H1 (cell line): ENCODE measurements around the gene CPSF7. TPM values are rescaled to one million over a fixed set of nuclear protein-coding genes. Genes with fewer than 3 reads are reported as not detected.

Source experiments
- CTCF ChIA-PET: fragments of 300-600 bp; sonication (Branson Sonifier 250); formaldehyde crosslinking; loops from one replicate; lab custom pipeline; 2021; ENCODE audit not compliant: partially characterized antibody; lab: Charles Lee
- POLR2A ChIA-PET: fragments of 300-600 bp; sonication (Branson Sonifier 250); formaldehyde crosslinking; loops from one replicate; lab custom pipeline; 2021; ENCODE audit warnings: inconsistent platforms; ENCODE audit not compliant: partially characterized antibody; lab: Charles Lee
- DNase-seq, 2 experiments: peaks; one replicate each; pipeline versions ENCODE4 v3.0.0 to v3.0.0-alpha.2; 2010 to 2022; ENCODE audit warnings: low spot score in 2 of 2, low read depth in 1 of 2, mixed read lengths in 1 of 2
- FAIRE-seq: peaks from 2 replicates; lab custom pipeline; 2011; peaks lifted over from hg19 to GRCh38; lab: Jason Lieb, UNC
- H2AFZ ChIP-seq: 2 replicates; pipeline ENCODE4 v1.8.1; 2012; ENCODE audit warnings: low read length, inconsistent platforms
- H2AK5ac ChIP-seq: 2 replicates; pipeline ENCODE4 v1.6.1; 2013; ENCODE audit warnings: low read depth, low read length
- H2BK120ac ChIP-seq: replicated peaks from 2 replicates; pipeline ENCODE3; 2013; ENCODE audit warnings: low read depth, low read length, inconsistent platforms
- H2BK12ac ChIP-seq: 2 replicates; pipeline ENCODE4 v1.6.1; 2013; ENCODE audit warnings: low read depth, low read length
- H2BK15ac ChIP-seq: 2 replicates; pipeline ENCODE4 v1.6.1; 2013; ENCODE audit warnings: low read length
- H2BK20ac ChIP-seq: 2 replicates; pipeline ENCODE4 v1.6.1; 2013; ENCODE audit warnings: low read length
- H2BK5ac ChIP-seq: 2 replicates; pipeline ENCODE4 v1.6.1; 2013; ENCODE audit warnings: low read depth, low read length
- H3K14ac ChIP-seq: 2 replicates; pipeline ENCODE4 v1.6.1; 2013; ENCODE audit warnings: inconsistent platforms; ENCODE audit not compliant: insufficient read length
- H3K18ac ChIP-seq: 2 replicates; pipeline ENCODE4 v1.6.1; 2013; ENCODE audit warnings: low read length; ENCODE audit errors: extremely low read depth
- H3K23ac ChIP-seq: 2 replicates; pipeline ENCODE4 v1.6.1; 2013; ENCODE audit warnings: inconsistent platforms; ENCODE audit not compliant: insufficient read length
- H3K23me2 ChIP-seq: 2 replicates; pipeline ENCODE4 v1.6.1; 2013; ENCODE audit warnings: low read depth, low read length
- H3K27ac ChIP-seq: 2 replicates; pipeline ENCODE4 v1.6.1; 2011; ENCODE audit warnings: low read depth, low read length, inconsistent platforms
- H3K27me3 ChIP-seq, 4 experiments: replicated peaks in 1 of 4; 1 replicate in 1 of 4; 2 replicates in 3 of 4; pipeline versions ENCODE4 v1.6.1 to v1.8.1; 2011 to 2013; ENCODE audit warnings: low read length in 3 of 4, mild to moderate bottlenecking in 3 of 4, inconsistent platforms in 2 of 4, mixed read lengths in 2 of 4, moderate library complexity in 1 of 4; ENCODE audit not compliant: control insufficient read depth in 3 of 4, insufficient read depth in 3 of 4; ENCODE audit errors: extremely low read depth in 1 of 4
- H3K36me3 ChIP-seq, 4 experiments: 2 replicates each; pipeline versions ENCODE4 v1.6.1 to v1.8.1; 2011 to 2013; ENCODE audit warnings: mild to moderate bottlenecking in 4 of 4, low read length in 3 of 4, moderate library complexity in 2 of 4, control low read depth in 1 of 4, inconsistent platforms in 1 of 4; ENCODE audit not compliant: insufficient read depth in 4 of 4, control insufficient read depth in 2 of 4
- H3K4ac ChIP-seq: replicated peaks from 2 replicates; pipeline ENCODE3; 2013; ENCODE audit warnings: low read length, low read depth, mixed read lengths, inconsistent platforms; ENCODE audit not compliant: insufficient read length
- H3K4me1 ChIP-seq, 4 experiments: replicated peaks in 1 of 4; 1 replicate in 1 of 4; 2 replicates in 3 of 4; pipeline versions ENCODE4 v1.6.1 to v1.8.1; 2011 to 2013; ENCODE audit warnings: low read length in 3 of 4, inconsistent platforms in 2 of 4, mixed read lengths in 1 of 4; ENCODE audit not compliant: insufficient read depth in 4 of 4, control insufficient read depth in 3 of 4
- H3K4me2 ChIP-seq, 2 experiments: 2 replicates each; pipeline versions ENCODE4 v1.6.1 to v1.8.1; 2011 to 2013; ENCODE audit warnings: low read depth in 2 of 2, low read length in 2 of 2, control low read depth in 1 of 2, inconsistent platforms in 1 of 2, mild to moderate bottlenecking in 1 of 2; ENCODE audit not compliant: insufficient read depth in 1 of 2
- H3K4me3 ChIP-seq, 4 experiments: fragments of 200-600, 300-600 bp in 1 of 4; sonication (generic), shearing (Covaris generic), sonication (Bioruptor Twin) in 1 of 4; 2 replicates each; pipeline versions ENCODE4 v1.5.1 to v1.8.1; 2011 to 2016; ENCODE audit warnings: low read length in 4 of 4, low read depth in 3 of 4, control low read depth in 2 of 4, inconsistent platforms in 2 of 4, mild to moderate bottlenecking in 2 of 4, mixed read lengths in 1 of 4, moderate library complexity in 1 of 4; ENCODE audit not compliant: insufficient read depth in 2 of 4; ENCODE audit errors: extremely low read depth in 1 of 4
- H3K56ac ChIP-seq: replicated peaks from 2 replicates; pipeline ENCODE3; 2013; ENCODE audit warnings: low read depth, mild to moderate bottlenecking, mixed read lengths, low read length, inconsistent platforms; ENCODE audit not compliant: insufficient read length
- H3K79me1 ChIP-seq: 2 replicates; pipeline ENCODE4 v1.6.1; 2013; ENCODE audit warnings: low read depth, low read length, control low read depth
- H3K79me2 ChIP-seq, 2 experiments: 2 replicates each; pipeline versions ENCODE4 v1.6.1 to v1.8.1; 2012 to 2013; ENCODE audit warnings: low read length in 2 of 2, mild to moderate bottlenecking in 2 of 2, inconsistent platforms in 1 of 2; ENCODE audit not compliant: insufficient read depth in 2 of 2, control insufficient read depth in 1 of 2
- H3K9ac ChIP-seq, 4 experiments: replicated peaks in 1 of 4; 1 replicate in 1 of 4; 2 replicates in 3 of 4; pipeline versions ENCODE4 v1.6.1 to v1.8.1; 2011 to 2013; ENCODE audit warnings: low read depth in 3 of 4, low read length in 3 of 4, control low read depth in 2 of 4, mild to moderate bottlenecking in 2 of 4, moderate library complexity in 2 of 4, inconsistent platforms in 1 of 4; ENCODE audit errors: extremely low read depth in 1 of 4
- H3K9me3 ChIP-seq, 2 experiments: 2 replicates each; pipeline versions ENCODE4 v1.6.1 to v1.8.1; 2012 to 2013; ENCODE audit warnings: mild to moderate bottlenecking in 2 of 2, moderate library complexity in 2 of 2, control low read depth in 1 of 2, inconsistent platforms in 1 of 2, low read depth in 1 of 2, low read length in 1 of 2, mixed read lengths in 1 of 2; ENCODE audit not compliant: insufficient read depth in 2 of 2
- H4K20me1 ChIP-seq, 2 experiments: replicated peaks in 1 of 2; 2 replicates each; pipeline versions ENCODE3 to v1.8.1; 2011 to 2013; ENCODE audit warnings: inconsistent platforms in 2 of 2, low read length in 2 of 2, mild to moderate bottlenecking in 1 of 2; ENCODE audit not compliant: insufficient read depth in 2 of 2, control insufficient read depth in 1 of 2
- H4K5ac ChIP-seq: 2 replicates; pipeline ENCODE4 v1.6.1; 2013; ENCODE audit warnings: low read length, low read depth, mixed read lengths, inconsistent platforms; ENCODE audit not compliant: insufficient read length
- H4K8ac ChIP-seq: 2 replicates; pipeline ENCODE4 v1.8.0; 2013; ENCODE audit warnings: mild to moderate bottlenecking, moderate library complexity, low read length, inconsistent platforms; ENCODE audit not compliant: insufficient read depth; ENCODE audit errors: extremely low read depth
- H4K91ac ChIP-seq: replicated peaks from 2 replicates; pipeline ENCODE3; 2013; ENCODE audit warnings: low read length, mixed read lengths, inconsistent platforms; ENCODE audit not compliant: insufficient read length
- CHD1 ChIP-seq: IDR thresholded peaks from 2 replicates; pipeline ENCODE4 v1.6.1; 2012; ENCODE audit warnings: low read depth, low read length, improper control_type of control experiment
- EP300 ChIP-seq, 2 experiments: IDR thresholded peaks; 1 replicate in 1 of 2; 2 replicates in 1 of 2; pipeline ENCODE4 v1.6.1; 2011 to 2012; ENCODE audit warnings: low read depth in 2 of 2, low read length in 2 of 2, mild to moderate bottlenecking in 2 of 2, borderline replicate concordance in 1 of 2, inconsistent platforms in 1 of 2, moderate library complexity in 1 of 2
- POLR2A ChIP-seq, 2 experiments: IDR thresholded peaks; 1 replicate in 1 of 2; 2 replicates in 1 of 2; pipeline ENCODE4 v1.6.1; 2011; ENCODE audit warnings: low read depth in 2 of 2, low read length in 2 of 2, mild to moderate bottlenecking in 2 of 2; ENCODE audit errors: control extremely low read depth in 1 of 2
- RAD21 ChIP-seq, 2 experiments: IDR thresholded peaks in 1 of 2; conservative IDR thresholded peaks in 1 of 2; 2 replicates each; pipeline ENCODE4 v1.6.1; 2011; ENCODE audit warnings: low read depth in 2 of 2, low read length in 2 of 2, improper control_type of control experiment in 1 of 2, inconsistent platforms in 1 of 2, mild to moderate bottlenecking in 1 of 2, moderate library complexity in 1 of 2
- SAP30 ChIP-seq: fragments of 300-600 bp; sonication (generic); IDR thresholded peaks from 2 replicates; pipeline ENCODE4 v1.7.1; 2012; ENCODE audit warnings: low read length, moderate library complexity, mild to moderate bottlenecking, inconsistent platforms; ENCODE audit not compliant: insufficient read depth, insufficient replicate concordance
- SIRT6 ChIP-seq: IDR thresholded peaks from one replicate; pipeline ENCODE4 v1.7.1; 2012; ENCODE audit warnings: low read length, inconsistent platforms
- SIX5 ChIP-seq: IDR thresholded peaks from 2 replicates; pipeline ENCODE4 v1.6.1; 2011; ENCODE audit warnings: mild to moderate bottlenecking, low read depth, low read length
- SP4 ChIP-seq: IDR thresholded peaks from 2 replicates; pipeline ENCODE4 v1.6.1; 2012; ENCODE audit warnings: low read length, inconsistent platforms
- SUZ12 ChIP-seq: fragments of 200-600 bp; sonication (generic); IDR thresholded peaks from 2 replicates; pipeline ENCODE4 v1.6.1; 2012; ENCODE audit warnings: mild to moderate bottlenecking, inconsistent platforms, low read length, moderate library complexity, mixed read lengths
- TCF12 ChIP-seq: IDR thresholded peaks from 2 replicates; pipeline ENCODE4 v1.6.1; 2011; ENCODE audit warnings: low read depth, mild to moderate bottlenecking, low read length
- YY1 ChIP-seq: IDR thresholded peaks from 2 replicates; pipeline ENCODE4 v1.6.1; 2011; ENCODE audit warnings: low read depth, mild to moderate bottlenecking, low read length
- WGBS, 2 experiments: shearing (Covaris generic) in 1 of 2; methylation state at CpG; one replicate each; pipeline versions ENCODE4 v1.1.6 to v1.1.7; 2013 to 2015; ENCODE audit warnings: low lambda C conversion rate in 2 of 2, mixed read lengths in 2 of 2, inconsistent platforms in 1 of 2, low coverage in 1 of 2, missing lambda C conversion rate in 1 of 2; ENCODE audit not compliant: insufficient replicate concordance in 2 of 2, insufficient coverage in 1 of 2, insufficient read length in 1 of 2; ENCODE audit errors: extremely low coverage in 1 of 2, missing lambda C conversion rate in 1 of 2; 5-methylcytosine and 5-hydroxymethylcytosine counted together
- polyA plus RNA-seq, 7 experiments: library from polyadenylated mRNA; depleted of rRNA in 3 of 7; stranded (reverse) in 5 of 7; unstranded in 2 of 7; fragments of >200 nt in 5 of 7; fragments of 200-250 nt in 2 of 7; gene quantifications; 1 replicate in 5 of 7; 2 replicates in 1 of 7; 4 replicates in 1 of 7; pipeline versions ENCODE4 v1.2.1 to v1.2.3, GENCODE V29; 2011 to 2013; ENCODE audit warnings: missing spikeins in 2 of 7, mixed read lengths in 2 of 7
- total RNA-seq: library from RNA; stranded (reverse); fragmentation: NEBNext Ultra II Directional; extraction: Animal tissue kit (Norgen Biotek cat#: 25700); gene quantifications from 2 replicates; pipeline ENCODE4 v1.2.1, GENCODE V29; 2021
- TF ChIP-seq, protein P1 (sequence below): IDR thresholded peaks from 2 replicates; pipeline ENCODE4 v1.6.1; 2012; ENCODE audit warnings: inconsistent platforms

The CPSF7 gene
- total and polyA plus RNA-seq, 2 of the 8 experiments (the other 6 are each of a cell fraction or from before 2014, with no cell fraction given): 95.9 to 122 TPM

- H4K8ac ChIP-seq: no peak overlapping the region
- DNase-seq (no peak), FAIRE-seq (no peak)
- no peak overlapping the region for H3K4me2 ChIP-seq
- ChIA-PET CTCF (no interaction called here), POLR2A (interaction anchor here (1.9 to 38.6 kb wide), 2 partner anchors 15 to 25 kb away, joined by 6 to 1106 read pairs; partner anchors contain the start of genes CYB561A3, DDB1, TKFC and TMEM138)
- H3K23me2 ChIP-seq: no peaks in the 10 kb centered on the region
- H3K9me3 ChIP-seq: peaks cover 15 to 16% of the 10 kb centered on the region in 2 experiments
- no peak overlapping the region for H2BK120ac ChIP-seq
- H3K18ac ChIP-seq: no peak overlapping the region
- no peak overlapping the region for H3K4ac ChIP-seq
- H3K27ac ChIP-seq: no peak overlapping the region
- H2BK12ac ChIP-seq: no peak overlapping the region
- no peak overlapping the region for H3K23ac ChIP-seq
- no peak overlapping the region for H3K4me3 ChIP-seq
- no peak overlapping the region for H4K5ac ChIP-seq
- H3K36me3 ChIP-seq: peaks cover 0 to 25% (median 8%) of the 10 kb centered on the region in 4 experiments; a peak in 4 of 8 replicates
- H2AK5ac ChIP-seq: no peak overlapping the region
- no peaks in the 10 kb centered on the region for H3K79me2 ChIP-seq
- no peaks in the 10 kb centered on the region for H3K27me3 ChIP-seq
- no peak overlapping the region for H2BK20ac ChIP-seq
- no peak overlapping the region for H3K56ac ChIP-seq
- no peak overlapping the region for H3K9ac ChIP-seq
- no peak overlapping the region for H2AFZ ChIP-seq
- no peaks in the 10 kb centered on the region for H3K4me1 ChIP-seq
- no peak overlapping the region for H3K14ac ChIP-seq
- H2BK15ac ChIP-seq: no peak overlapping the region
- no peaks in the 10 kb centered on the region for H3K79me1 ChIP-seq
- WGBS, 2 experiments: 89% methylated on average over 6 of the region's 6 CpGs; no CpG with 5 or more reads in 1 of the 2 experiments
- H4K91ac ChIP-seq: no peak overlapping the region
- no peaks in the 10 kb centered on the region for H4K20me1 ChIP-seq
- no peak overlapping the region for H2BK5ac ChIP-seq
- no peak for TF ChIP-seq CHD1
- TF ChIP-seq POLR2A (IDR thresholded peaks at IDR 0.05; ENCODE audit: control extremely low read depth in 1 of 2, low read depth in 2 of 2, low read length in 2 of 2): no peak
- TF ChIP-seq, protein P1, sequence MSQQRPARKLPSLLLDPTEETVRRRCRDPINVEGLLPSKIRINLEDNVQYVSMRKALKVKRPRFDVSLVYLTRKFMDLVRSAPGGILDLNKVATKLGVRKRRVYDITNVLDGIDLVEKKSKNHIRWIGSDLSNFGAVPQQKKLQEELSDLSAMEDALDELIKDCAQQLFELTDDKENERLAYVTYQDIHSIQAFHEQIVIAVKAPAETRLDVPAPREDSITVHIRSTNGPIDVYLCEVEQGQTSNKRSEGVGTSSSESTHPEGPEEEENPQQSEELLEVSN: no peak
- no peak for TF ChIP-seq RAD21 (IDR thresholded peaks at IDR 0.05 in 1 of 2, conservative IDR thresholded peaks at IDR 0.05 in 1 of 2; ENCODE audit: low read depth in 2 of 2, low read length in 2 of 2)
- TF ChIP-seq SIX5: no peak
- TF ChIP-seq SP4: no peak
- no peak for TF ChIP-seq EP300 (IDR thresholded peaks at IDR 0.05; ENCODE audit: borderline replicate concordance in 1 of 2, low read depth in 2 of 2, low read length in 2 of 2)
- TF ChIP-seq YY1: no peak
- no peak for TF ChIP-seq SAP30
- TF ChIP-seq SIRT6: no peak
- TF ChIP-seq TCF12: no peak
- TF ChIP-seq SUZ12: no peak
These were observed 52.2 kb downstream of the CPSF7 start for GRCh38 chr11:61377461-61378160.
